Body of pancreas (tissue), 4 donors: ENCODE data around the gene HAVCR2.

Source experiments
- CTCF ChIP-seq, 7 experiments: fragments of 450-650 bp in 4 of 7; fragments of 200-600 bp in 3 of 7; sonication (generic) in 3 of 7; IDR thresholded peaks; one replicate each; pipeline ENCODE4 v1.5.1; 2016 to 2019; ENCODE audit warnings: antibody characterized with exemption in 7 of 7
- POLR2A ChIP-seq, 3 donors: fragments of 450-650 bp; IDR thresholded peaks; one replicate each; pipeline ENCODE4 v1.6.1; 2016; ENCODE audit warnings: antibody characterized with exemption in 3 of 3, mild to moderate bottlenecking in 2 of 3

- no peak for TF ChIP-seq CTCF (IDR thresholded peaks at IDR 0.05)
- no peak for TF ChIP-seq POLR2A (IDR thresholded peaks at IDR 0.05)
These were observed 900 bp upstream of the HAVCR2 start for GRCh38 chr5:157109744-157110143.
